GM12878 (cell line): Measurements from ENCODE around the gene ALAS1. TPM values are rescaled to one million over a fixed set of nuclear protein-coding genes. Genes with fewer than 3 reads are reported as not detected.

Experiments
- CBX3 ChIP-seq: fragments of 200-600 bp; sonication (generic); IDR thresholded peaks from 2 replicates; pipeline ENCODE4 v1.6.1; 2016; ENCODE audit warnings: low read depth, borderline replicate concordance
- DPF2 ChIP-seq: fragments of 450-650 bp; IDR thresholded peaks from 2 replicates; pipeline ENCODE4 v1.6.1; 2017; ENCODE audit warnings: mild to moderate bottlenecking
- EED ChIP-seq: sonication (generic); IDR thresholded peaks from 2 replicates; pipeline ENCODE4 v1.6.1; 2016; ENCODE audit warnings: antibody characterized with exemption, low read depth
- HDAC6 ChIP-seq: fragments of 200-600 bp; sonication (generic); IDR thresholded peaks from one replicate; pipeline ENCODE4 v1.8.0; 2017; ENCODE audit warnings: antibody characterized with exemption; ENCODE audit not compliant: unreplicated experiment
- IKZF2 ChIP-seq, 2 experiments: fragments of 450-650 bp; IDR thresholded peaks; 2 replicates each; pipeline ENCODE4 v1.6.1; 2017; ENCODE audit warnings: mild to moderate bottlenecking in 2 of 2, moderate library complexity in 2 of 2
- JUNB ChIP-seq: IDR thresholded peaks from 2 replicates; pipeline ENCODE4 v1.6.1; 2016; ENCODE audit warnings: antibody characterized with exemption, mild to moderate bottlenecking
- JUND ChIP-seq: IDR thresholded peaks from 2 replicates; pipeline ENCODE4 v1.6.1; 2012; ENCODE audit warnings: low read depth, mild to moderate bottlenecking, low read length, improper control_type of control experiment, moderate library complexity
- LARP7 ChIP-seq: fragments of 450-650 bp; IDR thresholded peaks from 2 replicates; pipeline ENCODE4 v1.6.1; 2017; ENCODE audit warnings: mild to moderate bottlenecking
- MAX ChIP-seq: IDR thresholded peaks from 2 replicates; pipeline ENCODE4 v1.6.1; 2012; ENCODE audit warnings: low read depth, low read length, improper control_type of control experiment
- NFIC ChIP-seq: IDR thresholded peaks from 2 replicates; pipeline ENCODE4 v1.6.1; 2012; ENCODE audit warnings: low read depth, mild to moderate bottlenecking, inconsistent platforms, low read length, moderate library complexity
- NRF1 ChIP-seq: conservative IDR thresholded peaks from 2 replicates; pipeline ENCODE4 v1.6.1; 2011; ENCODE audit warnings: mild to moderate bottlenecking, low read depth, low read length, improper control_type of control experiment
- PKNOX1 ChIP-seq: fragments of 450-650 bp; IDR thresholded peaks from 2 replicates; pipeline ENCODE4 v1.6.1; 2016; ENCODE audit warnings: mild to moderate bottlenecking
- RELA ChIP-seq: fragments of 450-650 bp; IDR thresholded peaks from 2 replicates; pipeline ENCODE4 v1.8.0; 2014; ENCODE audit warnings: borderline replicate concordance; ENCODE audit not compliant: partially characterized antibody
- RFX5 ChIP-seq: IDR thresholded peaks from 2 replicates; pipeline ENCODE4 v1.6.1; 2011; ENCODE audit warnings: low read depth, low read length, improper control_type of control experiment
- SP1 ChIP-seq: IDR thresholded peaks from one replicate; pipeline ENCODE4 v1.6.1; 2011; ENCODE audit warnings: low read depth, low read length
- SREBF2 ChIP-seq: IDR thresholded peaks from 2 replicates; pipeline ENCODE4 v1.6.1; 2012; ENCODE audit warnings: mild to moderate bottlenecking, low read length
- STAT1 ChIP-seq: fragments of 450-650 bp; conservative IDR thresholded peaks from 2 replicates; pipeline ENCODE4 v1.6.1; 2014; ENCODE audit warnings: antibody characterized with exemption, mild to moderate bottlenecking
- SUPT20H ChIP-seq: IDR thresholded peaks from 2 replicates; pipeline ENCODE4 v1.6.1; 2011; ENCODE audit warnings: low read depth, mild to moderate bottlenecking, low read length, moderate library complexity, borderline replicate concordance; ENCODE audit not compliant: control insufficient read depth
- TCF7 ChIP-seq: IDR thresholded peaks from 2 replicates; pipeline ENCODE4 v1.6.1; 2014; ENCODE audit warnings: antibody characterized with exemption, borderline replicate concordance
- ZBTB33 ChIP-seq: fragments of 450-650 bp; IDR thresholded peaks from 2 replicates; pipeline ENCODE4 v1.6.1; 2017; ENCODE audit warnings: mild to moderate bottlenecking
- ZNF24 ChIP-seq: fragments of 450-650 bp; IDR thresholded peaks from 2 replicates; pipeline ENCODE4 v1.6.1; 2017; ENCODE audit warnings: antibody characterized with exemption, mild to moderate bottlenecking
- polyA plus RNA-seq, 11 experiments: library from polyadenylated mRNA; depleted of rRNA in 4 of 11; unstranded in 6 of 11; stranded (reverse) in 5 of 11; fragments of >200 nt; fragmentation: Nextera tagmentation in 4 of 11; fragmentation: Illumina TruSeq in 1 of 11; extraction: Ambion mirVana in 4 of 11; extraction: Trizol in 1 of 11; gene quantifications; 1 replicate in 1 of 11; 2 replicates in 10 of 11; pipeline versions ENCODE4 v1.2.1 to v1.2.3, GENCODE V29; 2011 to 2016; ENCODE audit warnings: inconsistent platforms in 2 of 11, missing spikeins in 2 of 11, low read depth in 1 of 11
- total RNA-seq, 4 experiments: library from RNA; depleted of rRNA in 3 of 4; stranded (reverse); fragments of >200 nt in 3 of 4; fragmentation: Illumina TruSeq in 1 of 4; extraction: Trizol in 1 of 4; gene quantifications; 2 replicates each; pipeline versions ENCODE4 v1.2.1 to v1.2.3, GENCODE V29; 2013 to 2021
- TF ChIP-seq, protein P1 (sequence below): fragments of 450-650 bp; IDR thresholded peaks from 2 replicates; pipeline ENCODE4 v1.6.1; 2017; ENCODE audit warnings: borderline replicate concordance
- TF ChIP-seq, protein P2 (sequence below): fragments of 450-650 bp; formaldehyde crosslinking; IDR thresholded peaks from 2 replicates; pipeline ENCODE4 v1.5.0; 2022; ENCODE audit warnings: mild to moderate bottlenecking, missing genetic modification characterization

The ALAS1 gene
- total and polyA plus RNA-seq, 10 of the 15 experiments (the other 5 are each of a cell fraction or from before 2014, with no cell fraction given), result 69.9 to 115 (median 94.1) TPM

DNA sequence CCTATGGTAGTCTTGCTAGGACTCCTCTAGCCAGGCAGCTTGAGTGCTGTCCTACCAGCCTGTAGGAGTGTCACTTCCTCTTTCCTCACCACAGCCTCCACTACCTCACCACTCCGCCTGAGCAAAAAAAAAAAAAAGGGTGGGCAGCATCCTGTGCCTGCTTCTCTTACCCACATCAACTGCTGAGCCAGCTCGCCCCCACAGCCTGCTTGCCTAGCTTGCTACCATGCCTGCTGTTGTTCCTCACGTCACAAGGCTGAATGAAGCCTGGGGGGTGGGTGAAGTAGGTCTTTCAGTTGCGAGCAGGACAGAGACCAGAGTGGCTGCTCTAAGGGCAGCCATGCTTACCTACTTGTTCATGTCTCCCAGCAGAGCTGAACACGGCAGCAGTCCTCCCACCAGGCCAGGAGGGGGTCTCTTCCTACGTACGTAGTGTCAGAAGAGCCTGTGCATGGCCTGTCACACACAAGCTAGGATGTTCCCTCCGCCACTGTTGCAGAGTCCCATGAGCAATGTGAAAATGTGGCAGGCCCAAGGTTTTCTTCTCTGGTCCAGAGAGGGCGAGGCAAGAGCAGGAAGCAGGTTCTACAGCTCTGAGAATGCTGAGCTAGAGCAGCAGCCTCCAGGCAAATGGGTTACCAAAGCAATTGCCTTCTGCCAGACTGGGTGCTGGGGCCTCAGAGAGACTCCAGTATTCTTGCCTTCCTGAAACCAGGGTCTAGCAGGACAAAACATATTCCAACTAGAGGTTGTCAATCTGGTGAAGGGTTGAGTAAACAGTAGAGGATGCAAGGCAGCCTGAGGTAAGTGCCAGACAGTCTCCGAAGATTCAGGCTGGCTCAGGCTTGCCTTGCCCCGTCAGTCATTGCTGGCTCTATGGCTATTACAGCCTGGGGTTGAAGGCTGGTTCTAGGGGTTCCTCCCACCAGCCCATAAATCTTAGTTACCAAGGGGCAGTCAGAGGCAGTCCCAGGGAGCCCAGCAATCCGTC is 55.6 kb downstream of the ALAS1 start (continued):
- TF ChIP-seq, protein P1, sequence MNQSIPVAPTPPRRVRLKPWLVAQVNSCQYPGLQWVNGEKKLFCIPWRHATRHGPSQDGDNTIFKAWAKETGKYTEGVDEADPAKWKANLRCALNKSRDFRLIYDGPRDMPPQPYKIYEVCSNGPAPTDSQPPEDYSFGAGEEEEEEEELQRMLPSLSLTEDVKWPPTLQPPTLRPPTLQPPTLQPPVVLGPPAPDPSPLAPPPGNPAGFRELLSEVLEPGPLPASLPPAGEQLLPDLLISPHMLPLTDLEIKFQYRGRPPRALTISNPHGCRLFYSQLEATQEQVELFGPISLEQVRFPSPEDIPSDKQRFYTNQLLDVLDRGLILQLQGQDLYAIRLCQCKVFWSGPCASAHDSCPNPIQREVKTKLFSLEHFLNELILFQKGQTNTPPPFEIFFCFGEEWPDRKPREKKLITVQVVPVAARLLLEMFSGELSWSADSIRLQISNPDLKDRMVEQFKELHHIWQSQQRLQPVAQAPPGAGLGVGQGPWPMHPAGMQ, result no peak
- TF ChIP-seq CBX3 (no peak), MAX (0 out of 2 replicates have a peak, but pooled peaks have one; percentile 41), STAT1 (no peak), HDAC6 (no peak), SREBF2 (no peak), ZNF24 (no peak), IKZF2 (IDR thresholded peaks at IDR 0.05) (peak; percentile 85 to 89), NRF1 (no peak), DPF2 (peak; percentile 91), PKNOX1 (peak; percentile 21; the same call in 1 of the 2 replicates), NFIC (peak; percentile 70; the same call in 1 of the 2 replicates), RELA (no peak), SUPT20H (no peak), RFX5 (no peak; the same call in 1 of the 2 replicates), LARP7 (no peak), TCF7 (no peak), EED (peak; percentile 84), JUNB (peak; percentile 24; the same call in 1 of the 2 replicates), JUND (0 out of 2 replicates have a peak, but pooled peaks have one; percentile 22), ZBTB33 (no peak), SP1 (peak; percentile 42)
- TF ChIP-seq, protein P2, sequence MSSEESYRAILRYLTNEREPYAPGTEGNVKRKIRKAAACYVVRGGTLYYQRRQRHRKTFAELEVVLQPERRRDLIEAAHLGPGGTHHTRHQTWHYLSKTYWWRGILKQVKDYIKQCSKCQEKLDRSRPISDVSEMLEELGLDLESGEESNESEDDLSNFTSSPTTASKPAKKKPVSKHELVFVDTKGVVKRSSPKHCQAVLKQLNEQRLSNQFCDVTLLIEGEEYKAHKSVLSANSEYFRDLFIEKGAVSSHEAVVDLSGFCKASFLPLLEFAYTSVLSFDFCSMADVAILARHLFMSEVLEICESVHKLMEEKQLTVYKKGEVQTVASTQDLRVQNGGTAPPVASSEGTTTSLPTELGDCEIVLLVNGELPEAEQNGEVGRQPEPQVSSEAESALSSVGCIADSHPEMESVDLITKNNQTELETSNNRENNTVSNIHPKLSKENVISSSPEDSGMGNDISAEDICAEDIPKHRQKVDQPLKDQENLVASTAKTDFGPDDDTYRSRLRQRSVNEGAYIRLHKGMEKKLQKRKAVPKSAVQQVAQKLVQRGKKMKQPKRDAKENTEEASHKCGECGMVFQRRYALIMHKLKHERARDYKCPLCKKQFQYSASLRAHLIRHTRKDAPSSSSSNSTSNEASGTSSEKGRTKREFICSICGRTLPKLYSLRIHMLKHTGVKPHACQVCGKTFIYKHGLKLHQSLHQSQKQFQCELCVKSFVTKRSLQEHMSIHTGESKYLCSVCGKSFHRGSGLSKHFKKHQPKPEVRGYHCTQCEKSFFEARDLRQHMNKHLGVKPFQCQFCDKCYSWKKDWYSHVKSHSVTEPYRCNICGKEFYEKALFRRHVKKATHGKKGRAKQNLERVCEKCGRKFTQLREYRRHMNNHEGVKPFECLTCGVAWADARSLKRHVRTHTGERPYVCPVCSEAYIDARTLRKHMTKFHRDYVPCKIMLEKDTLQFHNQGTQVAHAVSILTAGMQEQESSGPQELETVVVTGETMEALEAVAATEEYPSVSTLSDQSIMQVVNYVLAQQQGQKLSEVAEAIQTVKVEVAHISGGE (CRISPR knock-in tag), result no peak
